Right ventricle myocardium inferior (tissue), 1 donor: ENCODE measurements around the gene TIMP2. TPM values are rescaled to one million over a fixed set of nuclear protein-coding genes. Genes with fewer than 3 reads are reported as not detected.
"Not testable (repeated sequence)": the region's sequence is repeated elsewhere in the genome, so short reads cannot be mapped to it uniquely, and the experiment has no call there.

Experiments used
- ATAC-seq: fragments of 200-7000 bp; cut with Tn5 transposase; one replicate; pipeline ENCODE4 v1.9.1; 2020; ENCODE audit warnings: mild to moderate bottlenecking, moderate library complexity
- DNase-seq: peaks from one replicate; pipeline ENCODE4 v3.0.0; 2021; ENCODE audit errors: missing footprints
- intact Hi-C: fragments of 100-400 bp; cut with DNase I; formaldehyde crosslinking; loops from one replicate; pipeline ENCODE4 v1.11.0; 2022
- total RNA-seq: library from RNA; stranded (reverse); fragmentation: NEBNext Ultra II Directional; extraction: Animal tissue kit (Norgen Biotek cat#: 25700); gene quantifications from one replicate; pipeline ENCODE4 v1.2.1, GENCODE V29; 2021
- donor health status: DM: no; HTN: yes; CAD: no; lungs with severe emphysema.

TIMP2 gene
- total RNA-seq, 1 donor from 2014 or later = 138 TPM

- peak; percentile 86 for DNase-seq
- ATAC-seq = peak; percentile 66
- intact Hi-C loops = loop anchor here (5.0 kb wide), 1 partner anchor 39 kb away; no protein-coding TSS in a partner anchor
These were observed 41.6 kb downstream of the TIMP2 start for GRCh38 chr17:78883533-78884131.

GRCh38 chr17:78883089-78883532 lies 42.1 kb downstream of the TIMP2 start:
- DNase-seq = peak; percentile 90
- intact Hi-C loops = loop anchor here (5.0 kb wide), 1 partner anchor 39 kb away; no protein-coding TSS in a partner anchor
- ATAC-seq = peak; percentile 77

- peak; percentile 85 for DNase-seq
- ATAC-seq = no peak
- intact Hi-C loops = loop anchor here (5.0 kb wide), 1 partner anchor 40 kb away; no protein-coding TSS in a partner anchor
These were observed 42.6 kb downstream of the TIMP2 start for GRCh38 chr17:78882540-78883088.

GRCh38 chr17:78879635-78880186 lies 45.5 kb downstream of the TIMP2 start:
- ATAC-seq = peak; percentile 18
- peak; percentile 88 for DNase-seq
- intact Hi-C loops = loop anchor here (5.0 kb wide), 1 partner anchor 43 kb away; no protein-coding TSS in a partner anchor

GRCh38 chr17:78878871-78879527 lies 46.2 kb downstream of the TIMP2 start:
- DNase-seq (no peak), ATAC-seq (no peak)
- intact Hi-C loops = no loop called here

- intact Hi-C loops = no loop called here
- DNase-seq = no peak
- ATAC-seq = no peak
These were observed 46.9 kb downstream of the TIMP2 start for GRCh38 chr17:78878261-78878660.

- DNase-seq, intact Hi-C loops: not testable (repeated sequence)
- peak; percentile 49 for ATAC-seq
These were observed 48.2 kb downstream of the TIMP2 start for GRCh38 chr17:78876954-78877517.

GRCh38 chr17:78876094-78876597 lies 49.0 kb downstream of the TIMP2 start:
- no peak for DNase-seq
- ATAC-seq = no peak
- intact Hi-C loops = no loop called here

- ATAC-seq (no peak), DNase-seq (no peak)
- intact Hi-C loops = no loop called here
These were observed 49.7 kb downstream of the TIMP2 start for GRCh38 chr17:78875363-78876093.

GRCh38 chr17:78873519-78874340 lies 51.5 kb downstream of the TIMP2 start:
- ATAC-seq (peak; percentile 35), DNase-seq (no peak)
- intact Hi-C loops = no loop called here

- DNase-seq (no peak), ATAC-seq (no peak)
- intact Hi-C loops = no loop called here
These were observed 52.7 kb downstream of the TIMP2 start for GRCh38 chr17:78872486-78872885.

- no peak for DNase-seq
- intact Hi-C loops = no loop called here
- no peak for ATAC-seq
These were observed 54.6 kb downstream of the TIMP2 start for GRCh38 chr17:78870621-78871020.

GRCh38 chr17:78868391-78868790 lies 56.8 kb downstream of the TIMP2 start:
- intact Hi-C loops = no loop called here
- ATAC-seq = no peak
- no peak for DNase-seq

- not testable (repeated sequence) for ATAC-seq, DNase-seq
These were observed 58.1 kb downstream of the TIMP2 start for GRCh38 chr17:78867046-78867445.

GRCh38 chr17:78865682-78866390 lies 59.4 kb downstream of the TIMP2 start:
- intact Hi-C loops = loop anchor here (1.0 to 2.0 kb wide), 2 partner anchors 59 to 105 kb away; partner anchors contain the start of gene TIMP2
- DNase-seq (peak; percentile 85), ATAC-seq (peak; percentile 74)

More at GRCh38 chr17:78867046-78867445, 58.1 kb downstream of the TIMP2 start:
- intact Hi-C loops = not testable (repeated sequence)

- no peak for ATAC-seq
- DNase-seq = no peak
- intact Hi-C loops = loop anchor here (2.0 kb wide), 1 partner anchor 61 kb away; the partner anchor contains the start of gene TIMP2
These were observed 61.1 kb downstream of the TIMP2 start for GRCh38 chr17:78864117-78864516.
